GM12872 (cell line): ENCODE results near the gene EXOC2.
A peak's percentile ranks its signal among the peaks of the same experiment; 100 is the strongest.

Experiments
- TF ChIP-seq, protein P1 (sequence below): IDR thresholded peaks from 3 replicates; pipeline ENCODE4 v1.5.1; 2011; ENCODE audit warnings: low read depth, mild to moderate bottlenecking, low read length, moderate library complexity; ENCODE audit not compliant: insufficient read depth

Gene EXOC2

DNA sequence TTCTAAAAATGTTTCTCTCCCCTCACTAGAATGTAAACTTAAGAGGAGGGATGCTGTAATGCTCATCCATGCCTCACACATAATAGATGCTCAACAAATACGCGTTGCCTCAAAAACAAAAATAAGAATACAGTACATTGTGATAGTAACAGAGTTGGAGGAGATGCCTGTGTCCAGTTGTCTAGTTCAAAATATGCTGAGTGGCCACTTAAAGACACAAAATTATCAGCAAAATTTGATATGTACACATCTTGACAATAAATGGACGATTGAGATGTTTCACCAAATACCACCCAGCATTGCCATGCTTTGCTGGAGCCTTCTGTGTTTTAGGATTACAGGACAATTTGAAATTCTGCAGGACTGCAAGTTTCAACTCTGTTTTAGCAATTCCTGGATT lies 7.6 kb upstream of the EXOC2 start:
- TF ChIP-seq, protein P1, sequence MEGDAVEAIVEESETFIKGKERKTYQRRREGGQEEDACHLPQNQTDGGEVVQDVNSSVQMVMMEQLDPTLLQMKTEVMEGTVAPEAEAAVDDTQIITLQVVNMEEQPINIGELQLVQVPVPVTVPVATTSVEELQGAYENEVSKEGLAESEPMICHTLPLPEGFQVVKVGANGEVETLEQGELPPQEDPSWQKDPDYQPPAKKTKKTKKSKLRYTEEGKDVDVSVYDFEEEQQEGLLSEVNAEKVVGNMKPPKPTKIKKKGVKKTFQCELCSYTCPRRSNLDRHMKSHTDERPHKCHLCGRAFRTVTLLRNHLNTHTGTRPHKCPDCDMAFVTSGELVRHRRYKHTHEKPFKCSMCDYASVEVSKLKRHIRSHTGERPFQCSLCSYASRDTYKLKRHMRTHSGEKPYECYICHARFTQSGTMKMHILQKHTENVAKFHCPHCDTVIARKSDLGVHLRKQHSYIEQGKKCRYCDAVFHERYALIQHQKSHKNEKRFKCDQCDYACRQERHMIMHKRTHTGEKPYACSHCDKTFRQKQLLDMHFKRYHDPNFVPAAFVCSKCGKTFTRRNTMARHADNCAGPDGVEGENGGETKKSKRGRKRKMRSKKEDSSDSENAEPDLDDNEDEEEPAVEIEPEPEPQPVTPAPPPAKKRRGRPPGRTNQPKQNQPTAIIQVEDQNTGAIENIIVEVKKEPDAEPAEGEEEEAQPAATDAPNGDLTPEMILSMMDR = no peak

DNA sequence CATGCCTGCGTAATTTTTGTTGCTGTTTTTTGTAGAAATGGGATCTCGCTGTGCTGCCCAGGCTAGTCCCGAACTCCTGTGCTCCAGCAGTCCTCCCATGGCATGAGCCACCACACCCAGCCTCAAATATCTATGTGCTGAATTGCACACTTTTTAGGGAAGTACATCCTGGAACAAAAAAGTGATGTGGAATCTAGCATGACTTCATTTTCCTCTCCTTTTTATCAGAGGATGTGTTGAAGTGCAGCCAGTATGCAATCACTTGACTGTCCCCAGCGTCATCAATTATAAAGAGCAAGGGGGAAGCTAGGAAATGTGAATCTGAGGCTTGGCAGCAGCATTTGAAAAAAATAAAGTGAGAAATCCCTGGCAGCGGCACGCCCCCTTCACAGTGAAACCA lies 6.4 kb upstream of the EXOC2 start:
- TF ChIP-seq, protein P1 = no peak

DNA sequence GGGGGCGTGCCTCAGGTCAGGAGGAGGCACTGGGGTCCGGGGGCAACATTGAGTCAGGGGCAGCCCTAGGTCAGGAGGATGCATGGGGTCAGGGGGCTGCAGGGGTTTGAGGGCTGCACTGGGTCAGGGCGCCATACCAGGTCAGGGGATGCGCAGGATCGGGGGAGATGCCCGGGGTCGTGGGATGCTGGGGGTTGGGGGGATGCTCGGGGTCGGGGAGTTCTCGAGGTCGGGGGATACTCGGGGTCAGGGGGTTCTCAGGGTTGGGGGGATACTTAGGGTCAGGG lies 727 bp upstream of the EXOC2 start:
- TF ChIP-seq, protein P1 = no peak

DNA sequence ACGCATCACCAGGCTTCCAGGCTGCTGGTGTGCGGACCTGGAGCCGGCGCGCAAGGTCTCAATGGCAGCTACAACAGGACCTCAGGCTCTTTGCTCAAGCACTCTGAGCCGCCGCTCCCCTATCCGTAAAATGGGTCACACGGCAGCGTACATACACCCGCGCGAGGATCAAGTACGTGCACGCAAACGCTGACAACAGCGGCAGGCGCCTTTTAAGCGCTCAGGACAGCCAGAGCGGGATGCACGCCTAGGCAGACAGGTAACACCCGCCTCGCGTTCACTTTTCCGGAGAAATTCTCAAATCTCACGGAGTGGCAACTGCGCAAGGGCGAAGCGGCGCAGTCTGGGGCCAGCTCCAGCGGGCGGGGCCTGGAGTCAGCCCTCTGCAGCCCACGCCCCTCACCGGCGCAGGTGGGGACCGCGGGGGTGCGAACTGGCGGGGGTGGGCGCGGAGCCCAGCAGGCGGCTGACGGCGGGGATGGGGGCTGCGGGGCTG lies 535 bp downstream of the EXOC2 start:
- TF ChIP-seq, protein P1 = no peak

DNA sequence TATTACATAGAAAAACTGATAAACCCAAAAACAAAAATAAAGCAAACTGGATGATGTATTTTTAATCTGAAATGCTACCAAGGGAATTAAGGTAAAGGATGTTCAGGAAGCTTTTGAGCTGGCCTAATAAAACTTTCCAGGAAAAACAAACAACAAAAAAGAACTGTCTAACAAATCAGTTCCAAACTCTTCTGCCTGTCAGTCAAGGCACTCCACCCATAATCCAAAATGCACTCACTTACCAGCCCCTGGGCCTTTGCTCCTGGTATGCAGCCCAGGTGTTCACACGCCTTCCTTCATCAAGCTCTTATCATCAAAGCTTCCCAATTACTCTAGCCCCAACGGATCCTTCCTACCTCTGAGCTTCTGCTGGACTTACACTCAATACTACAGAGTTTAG lies 3.7 kb downstream of the EXOC2 start:
- TF ChIP-seq, protein P1 = no peak

- TF ChIP-seq, protein P1 = peak; percentile 28; the same call in 1 of the 3 replicates
Measured at GRCh38 chr6:686497-686896, 6.4 kb downstream of the EXOC2 start.

DNA sequence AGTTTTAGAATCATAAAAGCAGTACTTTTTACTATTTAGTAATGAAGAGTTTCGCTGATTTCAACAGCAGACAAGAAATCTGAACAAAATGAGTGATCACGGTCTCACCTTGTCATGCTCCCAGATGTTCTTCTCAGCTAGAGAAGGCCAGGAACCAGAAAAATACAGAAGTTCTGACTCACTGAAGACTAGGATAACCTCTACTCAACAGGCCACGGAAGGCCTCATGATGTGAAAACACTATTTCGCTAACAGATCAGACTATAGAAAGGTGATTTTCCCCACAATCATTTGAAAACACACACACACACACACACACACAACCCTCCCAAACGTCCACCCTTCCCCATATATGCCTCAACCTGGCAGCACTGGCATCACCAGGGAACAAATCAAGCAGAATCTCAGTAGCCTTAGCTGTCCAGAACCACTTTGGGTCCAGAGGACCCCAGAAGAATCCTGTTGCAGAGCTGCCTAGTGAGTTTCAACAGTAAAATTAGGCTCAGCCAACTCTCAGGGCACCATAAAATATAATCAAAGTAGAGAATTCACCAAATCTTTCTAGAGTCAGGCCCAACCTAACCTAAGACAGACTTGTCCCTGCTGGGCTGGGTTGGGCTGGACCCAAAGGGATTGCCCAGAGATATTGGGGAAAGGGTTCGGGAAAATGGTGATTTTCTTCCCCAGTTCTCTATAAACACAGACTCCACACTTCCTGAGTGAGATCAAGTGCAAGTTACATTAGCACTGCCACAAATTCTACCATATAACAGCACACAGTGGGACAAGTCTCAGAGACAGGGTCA lies 7.9 kb downstream of the EXOC2 start:
- TF ChIP-seq, protein P1 = no peak
